H9 (cell line): Measurements from ENCODE around the gene PLS3. TPM values are rescaled to one million over a fixed set of nuclear protein-coding genes. Genes with fewer than 3 reads are reported as not detected.
"Not testable (repeated sequence)": the region's sequence is repeated elsewhere in the genome, so short reads cannot be mapped to it uniquely, and the experiment has no call there.

Source experiments
- DNase-seq: peaks from one replicate; pipeline ENCODE4 v3.0.0-alpha.2; 2017
- H2AFZ ChIP-seq: one replicate; pipeline ENCODE4 v1.6.1; 2013; ENCODE audit warnings: mild to moderate bottlenecking, low read length, control low read depth, moderate library complexity
- H2AK5ac ChIP-seq: 2 replicates; pipeline ENCODE4 v1.6.1; 2013; ENCODE audit warnings: low read length, control low read depth, mixed read lengths; ENCODE audit not compliant: insufficient read length
- H2BK120ac ChIP-seq: one replicate; pipeline ENCODE4 v1.6.1; 2013; ENCODE audit warnings: low read depth, mild to moderate bottlenecking, low read length, control low read depth, inconsistent platforms; ENCODE audit not compliant: poor library complexity, severe bottlenecking
- H2BK12ac ChIP-seq: 2 replicates; pipeline ENCODE4 v1.6.1; 2013; ENCODE audit warnings: low read length, control low read depth, mixed read lengths, low read depth; ENCODE audit not compliant: insufficient read length
- H2BK15ac ChIP-seq: 2 replicates; pipeline ENCODE4 v1.6.1; 2013; ENCODE audit warnings: low read depth, low read length, control low read depth
- H2BK20ac ChIP-seq: one replicate; pipeline ENCODE4 v1.6.1; 2013; ENCODE audit warnings: low read depth, mild to moderate bottlenecking, low read length, control low read depth, inconsistent platforms; ENCODE audit not compliant: poor library complexity, severe bottlenecking
- H2BK5ac ChIP-seq: 2 replicates; pipeline ENCODE4 v1.6.1; 2013; ENCODE audit warnings: low read length, control low read depth, mixed read lengths; ENCODE audit not compliant: insufficient read length
- H3K14ac ChIP-seq: 2 replicates; pipeline ENCODE4 v1.6.1; 2013; ENCODE audit warnings: low read length, control low read depth; ENCODE audit not compliant: insufficient read depth
- H3K18ac ChIP-seq: 2 replicates; pipeline ENCODE4 v1.6.1; 2013; ENCODE audit warnings: low read depth, mild to moderate bottlenecking, mixed read lengths, low read length, control low read depth; ENCODE audit not compliant: insufficient read length
- H3K23ac ChIP-seq: 2 replicates; pipeline ENCODE4 v1.6.1; 2013; ENCODE audit warnings: low read length, control low read depth, mixed read lengths, low read depth; ENCODE audit not compliant: insufficient read length
- H3K23me2 ChIP-seq: 2 replicates; pipeline ENCODE4 v1.6.1; 2013; ENCODE audit warnings: low read depth, mild to moderate bottlenecking, mixed read lengths, low read length, control low read depth; ENCODE audit not compliant: insufficient read length, poor library complexity, severe bottlenecking
- H3K27ac ChIP-seq: 2 replicates; pipeline ENCODE4 v1.5.1; 2013; ENCODE audit warnings: low read length, control low read depth, mixed read lengths, low read depth; ENCODE audit not compliant: insufficient read length
- H3K27me3 ChIP-seq: 2 replicates; pipeline ENCODE4 v1.6.1; 2013; ENCODE audit warnings: low read length, control low read depth, inconsistent platforms; ENCODE audit not compliant: insufficient read depth
- H3K4ac ChIP-seq: 2 replicates; pipeline ENCODE4 v1.6.1; 2013; ENCODE audit warnings: low read depth, mild to moderate bottlenecking, control low read depth, inconsistent platforms, low read length, moderate library complexity
- H3K4me1 ChIP-seq: 2 replicates; pipeline ENCODE4 v1.6.1; 2013; ENCODE audit warnings: low read length, control low read depth, inconsistent platforms; ENCODE audit not compliant: insufficient read depth
- H3K4me2 ChIP-seq: 2 replicates; pipeline ENCODE4 v1.6.1; 2013; ENCODE audit warnings: low read length, control low read depth, mixed read lengths; ENCODE audit not compliant: insufficient read length, insufficient read depth
- H3K56ac ChIP-seq: 2 replicates; pipeline ENCODE4 v1.6.1; 2013; ENCODE audit warnings: low read depth, mild to moderate bottlenecking, mixed read lengths, low read length, control low read depth; ENCODE audit not compliant: insufficient read length
- H3K79me1 ChIP-seq: 2 replicates; pipeline ENCODE4 v1.6.1; 2013; ENCODE audit warnings: low read depth, mild to moderate bottlenecking, moderate library complexity, low read length, control low read depth, inconsistent platforms; ENCODE audit not compliant: insufficient read depth, poor library complexity, severe bottlenecking
- H3K79me2 ChIP-seq: 2 replicates; pipeline ENCODE4 v1.6.1; 2013; ENCODE audit warnings: low read length, control low read depth, inconsistent platforms; ENCODE audit not compliant: insufficient read depth
- H3K9ac ChIP-seq: 2 replicates; pipeline ENCODE4 v1.6.1; 2013; ENCODE audit warnings: low read length, control low read depth, mixed read lengths; ENCODE audit not compliant: insufficient read length; ENCODE audit errors: extremely low read depth
- H3K9me3 ChIP-seq: one replicate; pipeline ENCODE4 v1.6.1; 2013; ENCODE audit warnings: low read depth, low read length, inconsistent platforms; ENCODE audit not compliant: control insufficient read depth
- H3T11ph ChIP-seq: one replicate; pipeline ENCODE4 v1.6.1; 2013; ENCODE audit warnings: mild to moderate bottlenecking, low read length, control low read depth, inconsistent platforms
- H4K20me1 ChIP-seq: one replicate; pipeline ENCODE4 v1.6.1; 2013; ENCODE audit not compliant: control insufficient read depth, insufficient read length, insufficient read depth
- H4K5ac ChIP-seq: 2 replicates; pipeline ENCODE4 v1.6.1; 2013; ENCODE audit warnings: low read depth, mild to moderate bottlenecking, mixed read lengths, low read length, control low read depth; ENCODE audit not compliant: insufficient read length
- H4K8ac ChIP-seq: replicated peaks from 2 replicates; pipeline ENCODE4 v1.6.1; 2013; ENCODE audit warnings: low read length, control low read depth, mixed read lengths, low read depth; ENCODE audit not compliant: insufficient read length
- H4K91ac ChIP-seq: 2 replicates; pipeline ENCODE4 v1.6.1; 2013; ENCODE audit warnings: low read depth, mild to moderate bottlenecking, moderate library complexity, mixed read lengths, low read length, control low read depth; ENCODE audit not compliant: insufficient read length
- H3K27ac Mint-ChIP-seq, 3 experiments: 2 replicates in 2 of 3; 3 replicates in 1 of 3; pipeline ENCODE4 v1.8.0; 2020 to 2021; ENCODE audit warnings: mixed read lengths in 3 of 3, mild to moderate bottlenecking in 1 of 3, moderate library complexity in 1 of 3
- H3K27me3 Mint-ChIP-seq: 2 replicates; pipeline ENCODE4 v1.8.0; 2021; ENCODE audit warnings: low read depth, mild to moderate bottlenecking, moderate library complexity, mixed read lengths
- H3K36me3 Mint-ChIP-seq, 3 experiments: 2 replicates in 2 of 3; 3 replicates in 1 of 3; pipeline ENCODE4 v1.8.0; 2020 to 2021; ENCODE audit warnings: low read depth in 3 of 3, mixed read lengths in 3 of 3; ENCODE audit not compliant: insufficient read depth in 1 of 3
- H3K4me1 Mint-ChIP-seq, 2 experiments: 2 replicates each; pipeline ENCODE4 v1.8.0; 2020; ENCODE audit warnings: mixed read lengths in 2 of 2
- H3K4me3 Mint-ChIP-seq, 2 experiments: 2 replicates in 1 of 2; 3 replicates in 1 of 2; pipeline ENCODE4 v1.8.0; 2020 to 2021; ENCODE audit warnings: mild to moderate bottlenecking in 2 of 2, mixed read lengths in 2 of 2, moderate library complexity in 1 of 2
- H3K9me3 Mint-ChIP-seq, 2 experiments: 2 replicates in 1 of 2; 3 replicates in 1 of 2; pipeline ENCODE4 v1.8.0; 2020; ENCODE audit warnings: mild to moderate bottlenecking in 2 of 2, mixed read lengths in 2 of 2, moderate library complexity in 1 of 2
- CTCF ChIP-seq: fragments of 200-600 bp; sonication (generic); conservative IDR thresholded peaks from 3 replicates; pipeline ENCODE4 v1.8.0; 2021; ENCODE audit warnings: antibody characterized with exemption, mild to moderate bottlenecking
- WGBS: extraction: QIAGEN DNeasy Blood & Tissue Kit; methylation state at CpG from one replicate; pipeline ENCODE4 v1.1.7; 2013; ENCODE audit warnings: missing lambda C conversion rate, low lambda C conversion rate, mixed read lengths; ENCODE audit not compliant: insufficient read length; ENCODE audit errors: extremely low coverage; 5-methylcytosine and 5-hydroxymethylcytosine counted together
- total RNA-seq: library from RNA; stranded (reverse); gene quantifications from 2 replicates; pipeline ENCODE4 v1.2.1, GENCODE V29; 2021

The PLS3 gene
- total RNA-seq, 1 experiment from 2014 or later: 315 TPM

- Histone ChIP-seq H2AK5ac (no peak overlapping the region), H4K8ac (no peak overlapping the region), H3K27me3 (no peaks in the 10 kb centered on the region), H3K23ac (no peak overlapping the region), H2BK120ac (no peak overlapping the region), H3K27ac (no peak overlapping the region), H3K56ac (no peak overlapping the region), H2BK5ac (no peak overlapping the region), H2AFZ (no peak overlapping the region), H3K4ac (no peak overlapping the region), H3K18ac (no peak overlapping the region), H3T11ph (no peak overlapping the region), H3K79me1 (no peaks in the 10 kb centered on the region), H4K20me1 (no peaks in the 10 kb centered on the region), H3K79me2 (no peaks in the 10 kb centered on the region), H2BK12ac (no peak overlapping the region), H3K23me2 (no peaks in the 10 kb centered on the region), H3K14ac (no peak overlapping the region), H4K91ac (no peak overlapping the region), H3K9me3 (no peaks in the 10 kb centered on the region), H3K9ac (no peak overlapping the region), H3K4me1 (no peaks in the 10 kb centered on the region), H2BK15ac (no peak overlapping the region), H2BK20ac (no peak overlapping the region), H3K4me2 (no peak overlapping the region), H4K5ac (no peak overlapping the region)
- peaks cover 3 to 4% of the 10 kb centered on the region in 2 experiments; a peak in 3 of 4 replicates for H3K4me1 Mint-ChIP-seq
- no peak for TF ChIP-seq CTCF
- H3K4me3 Mint-ChIP-seq: no peak overlapping the region
- peaks cover 24 to 76% (median 73%) of the 10 kb centered on the region in 3 experiments for H3K36me3 Mint-ChIP-seq
- no CpG with 5 or more reads among the region's 3 CpGs for WGBS
- no peak for DNase-seq
- H3K9me3 Mint-ChIP-seq: no peaks in the 10 kb centered on the region; a peak in 1 of 5 replicates
- no peaks in the 10 kb centered on the region for H3K27me3 Mint-ChIP-seq
- peak overlapping the region in 1 of 3 experiments; percentile 35; a peak in 1 of 7 replicates for H3K27ac Mint-ChIP-seq
Measured at GRCh38 chrX:115632455-115632854, 71.5 kb downstream of the PLS3 start.

GRCh38 chrX:115633397-115633796, 72.4 kb downstream of the PLS3 start:
- not testable (repeated sequence) for H3K9me3 ChIP-seq, H3K27me3 Mint-ChIP-seq

More at GRCh38 chrX:115633397-115633796, 72.4 kb downstream of the PLS3 start:
- no CpG with 5 or more reads among the region's 5 CpGs for WGBS
- not testable (repeated sequence) for H3K4me3 Mint-ChIP-seq, H3K9me3 Mint-ChIP-seq, H4K20me1 ChIP-seq, H4K5ac ChIP-seq, DNase-seq, H2BK120ac ChIP-seq, H3K27ac ChIP-seq, H3K18ac ChIP-seq, H3K23ac ChIP-seq, H4K91ac ChIP-seq, H3T11ph ChIP-seq, H3K79me1 ChIP-seq, H3K4me1 Mint-ChIP-seq, H2BK5ac ChIP-seq, H3K9ac ChIP-seq, H3K4ac ChIP-seq, H3K27ac Mint-ChIP-seq, H2BK20ac ChIP-seq, H3K4me2 ChIP-seq, H3K79me2 ChIP-seq, H3K23me2 ChIP-seq, H2AK5ac ChIP-seq, H3K14ac ChIP-seq, H3K27me3 ChIP-seq, H2BK15ac ChIP-seq, H3K56ac ChIP-seq, H2BK12ac ChIP-seq, H3K4me1 ChIP-seq, H4K8ac ChIP-seq, H2AFZ ChIP-seq
- peaks cover 34 to 79% (median 75%) of the 10 kb centered on the region in 3 experiments for H3K36me3 Mint-ChIP-seq
